ENCODE data around the gene MTFR2.
"Not testable (repeated sequence)": the region's sequence is repeated elsewhere in the genome, so short reads cannot be mapped to it uniquely, and the experiment has no call there.

Gene MTFR2

GRCh38 chr6:136235233-136235564 lies 14.9 kb downstream of the MTFR2 start:
- DNase-seq (ENCODE audit: low read depth), result no peak

GRCh38 chr6:136232701-136233100 lies 17.4 kb downstream of the MTFR2 start:
- DNase-seq (ENCODE audit: low read depth), result no peak

- no peak for DNase-seq (ENCODE audit: low read depth)
Observed at GRCh38 chr6:136230219-136230853, 19.8 kb downstream of the MTFR2 start.

- DNase-seq (ENCODE audit: low read depth), result no peak
Observed at GRCh38 chr6:136228814-136229213, 21.3 kb downstream of the MTFR2 start.

- DNase-seq (ENCODE audit: low read depth), result no peak
Observed at GRCh38 chr6:136226674-136227377, 23.3 kb downstream of the MTFR2 start.

- peak; percentile 22 for DNase-seq (ENCODE audit: low read depth)
Observed at GRCh38 chr6:136226027-136226673, 24.0 kb downstream of the MTFR2 start.

GRCh38 chr6:136225496-136225895 lies 24.6 kb downstream of the MTFR2 start:
- DNase-seq (ENCODE audit: low read depth), result peak; percentile 6

- DNase-seq (ENCODE audit: low read depth), result not testable (repeated sequence)
Observed at GRCh38 chr6:136224974-136225373, 25.1 kb downstream of the MTFR2 start.

- DNase-seq (ENCODE audit: low read depth), result no peak
Observed at GRCh38 chr6:136216503-136217401, 33.4 kb downstream of the MTFR2 start.

GRCh38 chr6:136213853-136214252 lies 36.3 kb downstream of the MTFR2 start:
- DNase-seq (ENCODE audit: low read depth), result no peak

- no peak for DNase-seq (ENCODE audit: low read depth)
Observed at GRCh38 chr6:136213012-136213539, 37.0 kb downstream of the MTFR2 start.

- no peak for DNase-seq (ENCODE audit: low read depth)
Observed at GRCh38 chr6:136212608-136213007, 37.5 kb downstream of the MTFR2 start.

GRCh38 chr6:136210398-136211165 lies 39.5 kb downstream of the MTFR2 start:
- DNase-seq (ENCODE audit: low read depth), result no peak

GRCh38 chr6:136209496-136209895 lies 40.6 kb downstream of the MTFR2 start:
- no peak for DNase-seq (ENCODE audit: low read depth)

GRCh38 chr6:136208783-136209182 lies 41.3 kb downstream of the MTFR2 start:
- DNase-seq (ENCODE audit: low read depth), result no peak

GRCh38 chr6:136201732-136202131 lies 48.4 kb downstream of the MTFR2 start:
- no peak for DNase-seq (ENCODE audit: low read depth)

GRCh38 chr6:136192902-136193301 lies 57.2 kb downstream of the MTFR2 start:
- DNase-seq (ENCODE audit: low read depth), result no peak

- no peak for DNase-seq (ENCODE audit: low read depth)
Observed at GRCh38 chr6:136191606-136192312, 58.4 kb downstream of the MTFR2 start.

- no peak for DNase-seq (ENCODE audit: low read depth)
Observed at GRCh38 chr6:136189104-136189503, 61.0 kb downstream of the MTFR2 start.

- no peak for DNase-seq (ENCODE audit: low read depth)
Observed at GRCh38 chr6:136188486-136188885, 61.6 kb downstream of the MTFR2 start.

- no peak for DNase-seq (ENCODE audit: low read depth)
Observed at GRCh38 chr6:136186363-136186762, 63.7 kb downstream of the MTFR2 start.

All from activated T-helper 9 cell treated with anti-CD3 and anti-CD28 coated beads, Interleukin-2, amount 50 U/mL, for 16 hours (primary cell).